ENCODE results near the gene SCGB1D2. TPM values are rescaled to one million over a fixed set of nuclear protein-coding genes. Genes with fewer than 3 reads are reported as not detected.

Gene SCGB1D2
- total RNA-seq, 2 donors from 2014 or later, result not detected

DNA sequence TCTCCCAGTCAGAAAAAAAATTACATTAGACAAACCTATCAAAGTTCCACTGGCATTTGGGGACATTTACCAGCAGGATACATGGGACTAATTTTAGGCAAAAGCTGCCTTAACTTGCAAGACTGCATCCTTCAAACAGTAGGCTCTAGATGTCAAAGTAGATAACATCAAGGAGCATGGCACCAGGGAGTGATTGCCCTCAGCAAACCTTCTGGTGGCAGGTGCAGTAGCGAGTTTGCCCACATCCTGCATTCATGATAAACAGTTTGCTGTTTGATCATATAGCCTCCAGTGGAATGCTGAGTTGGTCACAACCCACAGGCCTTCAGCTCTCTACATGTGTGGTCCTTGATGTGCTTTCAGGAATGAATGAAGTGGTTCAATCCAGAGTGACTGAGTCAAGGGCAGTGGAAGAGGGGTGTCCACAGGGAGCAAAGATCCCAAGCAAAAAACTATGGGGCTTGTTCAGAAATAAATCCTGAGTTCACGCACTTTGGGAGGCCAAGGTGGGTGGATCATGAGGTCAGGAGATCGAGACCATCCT is 12.0 kb downstream of the SCGB1D2 start:
- TF ChIP-seq, protein P1, sequence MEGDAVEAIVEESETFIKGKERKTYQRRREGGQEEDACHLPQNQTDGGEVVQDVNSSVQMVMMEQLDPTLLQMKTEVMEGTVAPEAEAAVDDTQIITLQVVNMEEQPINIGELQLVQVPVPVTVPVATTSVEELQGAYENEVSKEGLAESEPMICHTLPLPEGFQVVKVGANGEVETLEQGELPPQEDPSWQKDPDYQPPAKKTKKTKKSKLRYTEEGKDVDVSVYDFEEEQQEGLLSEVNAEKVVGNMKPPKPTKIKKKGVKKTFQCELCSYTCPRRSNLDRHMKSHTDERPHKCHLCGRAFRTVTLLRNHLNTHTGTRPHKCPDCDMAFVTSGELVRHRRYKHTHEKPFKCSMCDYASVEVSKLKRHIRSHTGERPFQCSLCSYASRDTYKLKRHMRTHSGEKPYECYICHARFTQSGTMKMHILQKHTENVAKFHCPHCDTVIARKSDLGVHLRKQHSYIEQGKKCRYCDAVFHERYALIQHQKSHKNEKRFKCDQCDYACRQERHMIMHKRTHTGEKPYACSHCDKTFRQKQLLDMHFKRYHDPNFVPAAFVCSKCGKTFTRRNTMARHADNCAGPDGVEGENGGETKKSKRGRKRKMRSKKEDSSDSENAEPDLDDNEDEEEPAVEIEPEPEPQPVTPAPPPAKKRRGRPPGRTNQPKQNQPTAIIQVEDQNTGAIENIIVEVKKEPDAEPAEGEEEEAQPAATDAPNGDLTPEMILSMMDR (IDR thresholded peaks at IDR 0.05), result no peak
- TF ChIP-seq POLR2A (IDR thresholded peaks at IDR 0.05), result no peak
- Histone ChIP-seq H3K4me3 (no peak overlapping the region), H3K27ac (no peak overlapping the region), H3K4me1 (no peaks in the 10 kb centered on the region), H3K36me3 (replicated peaks in 1 of 2; ENCODE audit: insufficient read depth in 1 of 2, low read depth in 2 of 2) (no peaks in the 10 kb centered on the region), H3K27me3 (no peaks in the 10 kb centered on the region), H3K9me3 (peaks cover 0 to 31% (median 0%) of the 10 kb centered on the region in 3 donors)
- ATAC-seq (no peak), DNase-seq (no peak)
- intact Hi-C loops (cut with DNase I), result no loop called here
- WGBS, 2 donors, result 83 to 96% methylated on average over 3 of the region's 3 CpGs

DNA sequence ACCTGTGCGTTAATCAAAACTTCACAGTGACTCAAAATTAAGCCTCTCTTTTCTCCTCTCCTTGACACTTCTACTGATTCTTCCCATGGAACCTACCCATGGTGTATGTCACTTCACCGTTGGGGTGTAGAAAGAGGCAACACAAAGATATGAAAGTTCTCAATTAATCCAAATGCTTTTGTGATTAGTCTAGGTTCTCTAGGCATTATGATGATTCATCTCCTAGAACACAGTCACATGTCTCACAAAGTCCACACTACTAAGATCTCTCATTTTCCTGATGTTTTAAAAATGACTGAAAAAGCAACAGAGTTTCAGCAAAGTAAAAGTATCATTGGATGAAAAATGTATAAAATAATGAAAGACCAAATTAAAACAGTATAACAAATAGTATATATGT is 14.2 kb downstream of the SCGB1D2 start:
- H3K4me3 ChIP-seq, result no peak overlapping the region
- intact Hi-C loops (cut with DNase I), result no loop called here
- H3K27ac ChIP-seq, result no peak overlapping the region
- ATAC-seq (no peak), DNase-seq (no peak)
- no peaks in the 10 kb centered on the region for H3K4me1 ChIP-seq
- WGBS, 2 donors, result 81 to 83% methylated on average over 2 of the region's 2 CpGs
- no peaks in the 10 kb centered on the region for H3K36me3 ChIP-seq (replicated peaks in 1 of 2; ENCODE audit: insufficient read depth in 1 of 2, low read depth in 2 of 2)
- TF ChIP-seq, protein P1 (IDR thresholded peaks at IDR 0.05), result no peak
- TF ChIP-seq POLR2A (IDR thresholded peaks at IDR 0.05), result no peak
- H3K9me3 ChIP-seq, result peaks cover 0 to 21% (median 0%) of the 10 kb centered on the region in 3 donors
- no peaks in the 10 kb centered on the region for H3K27me3 ChIP-seq

DNA sequence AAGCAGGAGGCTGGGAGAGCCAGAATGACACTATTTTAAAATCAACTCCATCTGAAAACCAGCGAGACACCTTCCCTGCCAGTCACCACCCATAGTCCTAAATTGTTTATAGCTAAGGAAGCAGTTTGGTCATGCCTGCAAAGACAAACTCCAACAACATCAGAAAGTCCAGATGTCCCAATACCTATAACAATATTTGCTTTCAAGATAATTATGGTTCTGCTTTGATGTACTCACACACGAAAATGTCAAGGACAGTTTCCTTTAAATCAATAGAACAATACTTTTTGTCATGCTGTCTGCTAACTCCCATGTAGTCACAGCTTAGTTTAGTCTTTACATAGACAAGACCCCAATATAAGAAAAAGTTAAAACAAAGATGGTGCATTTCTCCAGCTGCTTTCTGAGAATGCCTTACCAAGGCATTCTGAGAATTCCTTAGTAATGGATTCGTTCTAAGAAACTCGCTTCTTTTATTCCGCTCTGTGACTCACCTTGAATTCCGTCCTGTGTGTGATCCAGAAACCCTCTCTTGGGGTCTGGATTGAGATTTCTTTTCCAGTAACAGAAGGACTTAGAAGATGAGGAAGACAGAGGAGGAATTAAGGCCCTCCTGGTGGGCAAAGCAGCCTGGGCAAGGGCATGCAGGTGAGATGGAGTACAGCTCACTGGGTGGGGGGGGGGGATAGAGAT is 18.4 kb downstream of the SCGB1D2 start:
- 51 to 61% methylated on average over 6 of the region's 6 CpGs for WGBS, 2 donors

DNA sequence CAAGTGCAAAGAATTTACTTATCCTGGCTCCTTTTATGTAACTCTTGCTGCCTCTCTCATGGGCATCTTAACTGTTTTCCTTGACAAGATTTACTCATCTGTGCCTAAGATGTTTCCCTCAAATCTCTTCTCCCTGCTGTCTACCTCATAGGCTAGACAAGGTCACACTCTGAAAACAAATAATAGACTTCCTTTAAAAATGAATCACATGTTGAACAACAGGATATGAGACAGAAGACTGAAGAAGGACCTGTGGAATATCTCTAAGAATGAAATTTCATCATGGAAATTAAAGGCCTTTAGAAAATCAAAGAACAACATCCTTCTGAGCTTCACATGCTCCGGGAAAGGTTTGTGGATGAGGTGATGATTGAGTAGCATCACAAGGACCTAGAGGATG is 22.0 kb downstream of the SCGB1D2 start:
- TF ChIP-seq POLR2A (IDR thresholded peaks at IDR 0.05), result no peak
- TF ChIP-seq, protein P1 (IDR thresholded peaks at IDR 0.05), result no peak
- WGBS, 2 donors, result 71 to 79% methylated on average over 1 of the region's 1 CpG

More for the DNA sequence above, 18.4 kb downstream of the SCGB1D2 start:
- TF ChIP-seq POLR2A (IDR thresholded peaks at IDR 0.05), result no peak
- TF ChIP-seq, protein P1 (IDR thresholded peaks at IDR 0.05), result no peak
- Histone ChIP-seq H3K4me1 (no peaks in the 10 kb centered on the region), H3K9me3 (no peaks in the 10 kb centered on the region), H3K27ac (no peak overlapping the region), H3K27me3 (no peaks in the 10 kb centered on the region), H3K4me3 (no peak overlapping the region), H3K36me3 (replicated peaks in 1 of 2; ENCODE audit: insufficient read depth in 1 of 2, low read depth in 2 of 2) (no peaks in the 10 kb centered on the region)
- ATAC-seq, result no peak
- intact Hi-C loops (cut with DNase I), result no loop called here
- DNase-seq, result no peak

DNA sequence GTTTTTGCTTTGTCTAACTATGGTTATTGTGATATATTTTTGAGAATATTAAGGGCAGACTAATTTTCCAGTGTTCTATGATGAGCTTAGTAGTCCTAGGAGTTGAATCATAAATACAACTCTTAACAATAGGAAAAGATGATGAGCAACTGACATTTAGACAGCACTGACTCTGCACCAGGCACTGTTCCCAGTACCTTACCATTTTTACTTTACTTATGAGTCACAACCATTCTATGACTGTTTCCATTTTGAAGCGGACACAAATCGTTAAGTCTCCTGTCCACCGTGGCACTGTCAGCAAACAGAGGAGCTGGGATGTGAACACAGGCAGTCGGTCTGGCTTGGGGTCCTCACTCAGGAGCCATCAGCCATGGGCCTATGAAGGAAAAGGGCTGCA is 24.5 kb downstream of the SCGB1D2 start:
- no peak for ATAC-seq
- Histone ChIP-seq H3K27ac (no peak overlapping the region), H3K36me3 (replicated peaks in 1 of 2; ENCODE audit: insufficient read depth in 1 of 2, low read depth in 2 of 2) (no peaks in the 10 kb centered on the region), H3K27me3 (no peaks in the 10 kb centered on the region), H3K4me1 (no peaks in the 10 kb centered on the region), H3K9me3 (no peaks in the 10 kb centered on the region), H3K4me3 (no peak overlapping the region)
- 52 to 65% methylated on average over 4 of the region's 4 CpGs for WGBS, 2 donors
- no peak for DNase-seq
- intact Hi-C loops (cut with DNase I), result no loop called here
- TF ChIP-seq, protein P1 (IDR thresholded peaks at IDR 0.05), result no peak
- TF ChIP-seq POLR2A (IDR thresholded peaks at IDR 0.05), result no peak

More for the DNA sequence above, 22.0 kb downstream of the SCGB1D2 start:
- no peak overlapping the region for H3K4me3 ChIP-seq
- H3K4me1 ChIP-seq, result no peaks in the 10 kb centered on the region
- H3K9me3 ChIP-seq, result no peaks in the 10 kb centered on the region
- DNase-seq (no peak), ATAC-seq (no peak)
- H3K36me3 ChIP-seq (replicated peaks in 1 of 2; ENCODE audit: insufficient read depth in 1 of 2, low read depth in 2 of 2), result no peaks in the 10 kb centered on the region
- intact Hi-C loops (cut with DNase I), result no loop called here
- H3K27me3 ChIP-seq, result no peaks in the 10 kb centered on the region
- H3K27ac ChIP-seq, result no peak overlapping the region
